Body of pancreas (tissue), 4 donors: ENCODE results near the gene SLC34A3.

Experiments used
- POLR2A ChIP-seq, 3 donors: fragments of 450-650 bp; IDR thresholded peaks; one replicate each; pipeline ENCODE4 v1.6.1; 2016; ENCODE audit warnings: antibody characterized with exemption in 3 of 3, mild to moderate bottlenecking in 2 of 3
- TF ChIP-seq, protein P1 (sequence below), 7 experiments: fragments of 450-650 bp in 4 of 7; fragments of 200-600 bp in 3 of 7; sonication (generic) in 3 of 7; IDR thresholded peaks; one replicate each; pipeline ENCODE4 v1.5.1; 2016 to 2019; ENCODE audit warnings: antibody characterized with exemption in 7 of 7

GRCh38 chr9:137193771-137194170 is 36.9 kb upstream of the SLC34A3 start:
- TF ChIP-seq, protein P1, sequence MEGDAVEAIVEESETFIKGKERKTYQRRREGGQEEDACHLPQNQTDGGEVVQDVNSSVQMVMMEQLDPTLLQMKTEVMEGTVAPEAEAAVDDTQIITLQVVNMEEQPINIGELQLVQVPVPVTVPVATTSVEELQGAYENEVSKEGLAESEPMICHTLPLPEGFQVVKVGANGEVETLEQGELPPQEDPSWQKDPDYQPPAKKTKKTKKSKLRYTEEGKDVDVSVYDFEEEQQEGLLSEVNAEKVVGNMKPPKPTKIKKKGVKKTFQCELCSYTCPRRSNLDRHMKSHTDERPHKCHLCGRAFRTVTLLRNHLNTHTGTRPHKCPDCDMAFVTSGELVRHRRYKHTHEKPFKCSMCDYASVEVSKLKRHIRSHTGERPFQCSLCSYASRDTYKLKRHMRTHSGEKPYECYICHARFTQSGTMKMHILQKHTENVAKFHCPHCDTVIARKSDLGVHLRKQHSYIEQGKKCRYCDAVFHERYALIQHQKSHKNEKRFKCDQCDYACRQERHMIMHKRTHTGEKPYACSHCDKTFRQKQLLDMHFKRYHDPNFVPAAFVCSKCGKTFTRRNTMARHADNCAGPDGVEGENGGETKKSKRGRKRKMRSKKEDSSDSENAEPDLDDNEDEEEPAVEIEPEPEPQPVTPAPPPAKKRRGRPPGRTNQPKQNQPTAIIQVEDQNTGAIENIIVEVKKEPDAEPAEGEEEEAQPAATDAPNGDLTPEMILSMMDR (IDR thresholded peaks at IDR 0.05), result no peak
- no peak for TF ChIP-seq POLR2A (IDR thresholded peaks at IDR 0.05)
